Endodermal cell (in vitro differentiated cells): ENCODE data around the gene ADAMTS2. TPM values are rescaled to one million over a fixed set of nuclear protein-coding genes. Genes with fewer than 3 reads are reported as not detected.

Experiments
- DNase-seq: peaks from one replicate; pipeline ENCODE4 v3.0.0-alpha.2; 2017
- H3K27ac ChIP-seq: 2 replicates; pipeline ENCODE4 v1.5.1; 2013; ENCODE audit warnings: mild to moderate bottlenecking, low read depth, low read length, moderate library complexity
- H3K27me3 ChIP-seq: 2 replicates; pipeline ENCODE4 v1.6.1; 2013; ENCODE audit warnings: mild to moderate bottlenecking, low read length, moderate library complexity; ENCODE audit not compliant: insufficient read depth, control insufficient read depth, poor library complexity, severe bottlenecking
- H3K36me3 ChIP-seq: 2 replicates; pipeline ENCODE4 v1.7.0; 2013; ENCODE audit warnings: mild to moderate bottlenecking, low read length, moderate library complexity; ENCODE audit not compliant: control insufficient read depth, insufficient read depth
- H3K4me1 ChIP-seq: one replicate; pipeline ENCODE4 v1.7.0; 2013; ENCODE audit warnings: low read length; ENCODE audit not compliant: control insufficient read depth, insufficient read depth
- H3K4me3 ChIP-seq: 2 replicates; pipeline ENCODE4 v1.5.1; 2013; ENCODE audit warnings: mild to moderate bottlenecking, low read length, moderate library complexity
- H3K9ac ChIP-seq: 2 replicates; pipeline ENCODE4 v1.6.1; 2013; ENCODE audit warnings: mild to moderate bottlenecking, low read length, moderate library complexity; ENCODE audit not compliant: poor library complexity, severe bottlenecking; ENCODE audit errors: extremely low read depth
- H3K9me3 ChIP-seq: 2 replicates; pipeline ENCODE4 v1.6.1; 2013; ENCODE audit warnings: mild to moderate bottlenecking, low read length, moderate library complexity; ENCODE audit not compliant: control insufficient read depth
- H3K27ac Mint-ChIP-seq: 2 replicates; pipeline ENCODE4 v1.8.0; 2020; ENCODE audit warnings: mixed read lengths
- H3K27me3 Mint-ChIP-seq: 2 replicates; pipeline ENCODE4 v1.8.0; 2021; ENCODE audit warnings: mild to moderate bottlenecking, mixed read lengths; ENCODE audit not compliant: insufficient read depth
- H3K36me3 Mint-ChIP-seq: 2 replicates; pipeline ENCODE4 v1.8.0; 2020; ENCODE audit warnings: low read depth, mixed read lengths
- H3K4me1 Mint-ChIP-seq: 2 replicates; pipeline ENCODE4 v1.8.0; 2020; ENCODE audit warnings: mixed read lengths
- H3K4me3 Mint-ChIP-seq: 2 replicates; pipeline ENCODE4 v1.8.0; 2020; ENCODE audit warnings: mild to moderate bottlenecking, moderate library complexity, mixed read lengths
- H3K9me3 Mint-ChIP-seq: 2 replicates; pipeline ENCODE4 v1.8.0; 2020; ENCODE audit warnings: mild to moderate bottlenecking, mixed read lengths
- WGBS, 2 experiments: methylation state at CpG; one replicate each; pipeline versions ENCODE4 v1.1.5 to v1.1.7; 2013; ENCODE audit warnings: missing lambda C conversion rate in 2 of 2, mixed read lengths in 1 of 2; ENCODE audit not compliant: insufficient coverage in 1 of 2, insufficient read length in 1 of 2; 5-methylcytosine and 5-hydroxymethylcytosine counted together
- total RNA-seq, 2 donors: library from RNA; stranded (reverse); fragmentation: NEBNext Ultra II Directional in 1 of 2; extraction: Animal tissue kit (Norgen Biotek cat#: 25700) in 1 of 2; gene quantifications; 2 replicates in 1 of 2; 3 replicates in 1 of 2; pipeline ENCODE4 v1.2.1, GENCODE V29; 2021
- TF ChIP-seq, protein P1 (sequence below): fragments of 200-600 bp; sonication (generic); conservative IDR thresholded peaks from 2 replicates; pipeline ENCODE4 v1.5.0; 2021; ENCODE audit warnings: antibody characterized with exemption, mild to moderate bottlenecking

ADAMTS2 gene
- total RNA-seq, 2 donors from 2014 or later: 1.2 to 2.6 TPM

DNA sequence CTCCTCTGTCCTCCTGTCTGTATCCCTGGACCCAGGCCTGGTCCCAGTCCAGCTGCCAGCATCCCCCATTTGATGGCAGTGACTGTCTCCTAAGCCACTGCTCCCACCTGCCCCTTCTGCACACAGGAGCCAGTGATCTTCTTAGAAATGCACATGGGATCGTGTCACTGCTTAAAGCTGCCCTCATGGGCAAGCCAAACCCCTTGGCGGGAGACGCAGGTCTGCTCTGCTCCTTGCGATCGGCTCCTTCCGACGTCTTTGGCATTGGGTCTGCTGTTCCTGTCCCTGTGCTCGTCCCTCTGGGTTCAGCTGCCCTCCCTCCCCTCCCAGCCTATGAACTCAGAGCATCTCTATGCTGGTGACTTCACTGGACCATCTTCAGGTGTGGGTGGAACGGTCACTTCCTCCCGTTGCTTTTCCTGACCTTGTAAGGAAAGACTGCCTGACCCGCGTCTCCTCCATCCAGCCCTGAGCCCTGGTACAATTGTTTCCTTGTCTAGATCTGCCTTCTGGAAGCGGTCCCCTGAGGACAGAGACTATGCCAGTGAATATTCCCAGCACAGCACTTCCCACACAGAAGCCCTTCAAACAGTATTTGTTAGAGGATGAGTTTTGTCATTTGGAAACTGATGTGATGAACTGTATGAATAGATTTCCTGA, 168.6 kb downstream of the ADAMTS2 start:
- no peaks in the 10 kb centered on the region for H3K9me3 ChIP-seq
- no peaks in the 10 kb centered on the region for H3K27me3 ChIP-seq
- H3K4me1 ChIP-seq: no peaks in the 10 kb centered on the region
- no peak for DNase-seq
- Mint-ChIP-seq H3K27ac (no peak overlapping the region), H3K4me3 (no peak overlapping the region), H3K9me3 (peaks cover 4% of the 10 kb centered on the region), H3K4me1 (no peaks in the 10 kb centered on the region), H3K36me3 (no peaks in the 10 kb centered on the region), H3K27me3 (peaks cover 2% of the 10 kb centered on the region)
- no peak overlapping the region for H3K9ac ChIP-seq
- WGBS, 2 experiments: 92% methylated on average over 12 to 13 of the region's 13 CpGs
- TF ChIP-seq, protein P1, sequence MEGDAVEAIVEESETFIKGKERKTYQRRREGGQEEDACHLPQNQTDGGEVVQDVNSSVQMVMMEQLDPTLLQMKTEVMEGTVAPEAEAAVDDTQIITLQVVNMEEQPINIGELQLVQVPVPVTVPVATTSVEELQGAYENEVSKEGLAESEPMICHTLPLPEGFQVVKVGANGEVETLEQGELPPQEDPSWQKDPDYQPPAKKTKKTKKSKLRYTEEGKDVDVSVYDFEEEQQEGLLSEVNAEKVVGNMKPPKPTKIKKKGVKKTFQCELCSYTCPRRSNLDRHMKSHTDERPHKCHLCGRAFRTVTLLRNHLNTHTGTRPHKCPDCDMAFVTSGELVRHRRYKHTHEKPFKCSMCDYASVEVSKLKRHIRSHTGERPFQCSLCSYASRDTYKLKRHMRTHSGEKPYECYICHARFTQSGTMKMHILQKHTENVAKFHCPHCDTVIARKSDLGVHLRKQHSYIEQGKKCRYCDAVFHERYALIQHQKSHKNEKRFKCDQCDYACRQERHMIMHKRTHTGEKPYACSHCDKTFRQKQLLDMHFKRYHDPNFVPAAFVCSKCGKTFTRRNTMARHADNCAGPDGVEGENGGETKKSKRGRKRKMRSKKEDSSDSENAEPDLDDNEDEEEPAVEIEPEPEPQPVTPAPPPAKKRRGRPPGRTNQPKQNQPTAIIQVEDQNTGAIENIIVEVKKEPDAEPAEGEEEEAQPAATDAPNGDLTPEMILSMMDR: no peak
- no peak overlapping the region for H3K27ac ChIP-seq
- no peak overlapping the region for H3K4me3 ChIP-seq
- H3K36me3 ChIP-seq: no peaks in the 10 kb centered on the region

DNA sequence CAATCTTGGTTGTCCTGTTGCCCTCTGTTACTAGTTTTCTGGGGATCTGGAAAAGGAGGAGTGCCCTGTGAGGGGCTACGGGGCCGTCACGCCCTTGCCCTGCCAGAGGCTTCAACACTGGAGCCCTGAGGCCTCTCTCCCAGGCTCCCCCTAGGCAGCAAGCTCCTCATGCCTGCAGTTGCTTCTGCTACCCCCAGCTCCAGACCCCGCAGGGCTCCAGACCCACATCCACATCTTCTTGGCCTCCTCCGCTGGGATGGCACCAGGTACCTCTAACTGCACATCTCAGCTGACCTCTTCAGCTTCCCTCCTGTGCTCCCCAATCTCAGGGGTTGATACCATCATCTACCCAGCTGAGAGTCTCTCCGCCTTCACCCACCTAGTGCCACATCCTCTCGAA, 169.1 kb downstream of the ADAMTS2 start:
- Histone ChIP-seq H3K4me1 (no peaks in the 10 kb centered on the region), H3K36me3 (no peaks in the 10 kb centered on the region), H3K27me3 (no peaks in the 10 kb centered on the region), H3K9ac (no peak overlapping the region), H3K27ac (no peak overlapping the region), H3K9me3 (no peaks in the 10 kb centered on the region), H3K4me3 (no peak overlapping the region)
- Mint-ChIP-seq H3K27me3 (peaks cover 2% of the 10 kb centered on the region), H3K9me3 (peaks cover 4% of the 10 kb centered on the region), H3K4me1 (no peaks in the 10 kb centered on the region), H3K4me3 (no peak overlapping the region), H3K27ac (no peak overlapping the region), H3K36me3 (no peaks in the 10 kb centered on the region)
- TF ChIP-seq, protein P1: no peak
- DNase-seq: no peak
- WGBS, 2 experiments: 89 to 100% methylated on average over 2 to 7 of the region's 7 CpGs

DNA sequence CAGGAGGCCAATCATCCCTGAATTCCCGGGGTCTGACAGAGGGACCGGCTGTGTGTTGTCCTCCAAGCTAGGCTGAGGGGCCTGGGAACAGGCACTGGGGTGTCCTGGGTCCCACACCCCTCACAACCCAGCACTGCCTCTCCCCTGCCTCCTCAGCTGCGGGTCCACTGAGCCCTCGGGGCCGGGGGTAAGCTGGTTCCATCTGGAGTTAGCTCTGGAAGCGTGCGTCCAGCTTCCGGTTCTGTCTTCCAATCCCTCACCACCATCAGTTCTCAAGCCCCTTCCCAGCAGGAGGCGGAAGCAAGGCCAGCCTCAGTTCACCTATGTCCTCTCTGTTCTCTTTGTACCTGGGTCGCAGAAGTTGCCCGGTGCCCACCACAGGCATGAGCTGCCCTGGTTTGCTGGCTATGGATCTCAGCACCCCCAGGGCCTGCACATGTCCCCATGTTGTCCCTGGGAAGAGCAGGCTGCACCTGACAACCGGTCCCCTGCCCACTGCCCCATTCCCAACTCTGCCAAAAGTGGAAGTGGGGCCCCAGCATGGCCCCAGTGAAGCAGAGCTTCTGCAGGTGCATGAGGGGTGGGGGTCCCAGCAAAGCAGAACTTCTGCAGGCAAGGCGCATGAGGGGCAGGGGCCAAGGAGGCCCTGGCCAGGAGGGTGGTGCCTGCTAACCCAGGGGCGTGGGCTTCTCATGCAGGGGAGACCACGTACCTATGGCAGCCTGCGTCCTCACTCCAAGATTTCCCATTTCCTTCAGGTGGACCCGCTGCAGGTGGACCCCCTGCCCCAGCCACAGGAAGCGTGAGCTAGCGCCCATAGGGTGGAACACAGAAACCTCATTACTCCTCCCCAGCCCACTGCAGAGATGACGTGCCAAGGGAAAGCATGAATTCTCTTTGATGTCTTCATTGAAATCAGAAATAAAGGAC, 173.2 kb downstream of the ADAMTS2 start:
- H3K36me3 Mint-ChIP-seq: peaks cover 2% of the 10 kb centered on the region
- DNase-seq: no peak
- no peaks in the 10 kb centered on the region for H3K36me3 ChIP-seq
- peaks cover 7% of the 10 kb centered on the region for H3K27me3 ChIP-seq
- TF ChIP-seq, protein P1: no peak
- no peaks in the 10 kb centered on the region for H3K4me1 Mint-ChIP-seq
- H3K27ac Mint-ChIP-seq: no peak overlapping the region
- no peak overlapping the region for H3K4me3 ChIP-seq
- H3K9me3 Mint-ChIP-seq: peaks cover 12% of the 10 kb centered on the region
- H3K4me3 Mint-ChIP-seq: no peak overlapping the region
- H3K9me3 ChIP-seq: peaks cover 4% of the 10 kb centered on the region
- peaks cover 2% of the 10 kb centered on the region for H3K27me3 Mint-ChIP-seq
- H3K9ac ChIP-seq: no peak overlapping the region
- no peaks in the 10 kb centered on the region for H3K4me1 ChIP-seq
- H3K27ac ChIP-seq: no peak overlapping the region
- WGBS, 2 experiments: 95 to 97% methylated on average over 14 to 20 of the region's 20 CpGs
